Fibroblast of skin of abdomen (primary cell): ENCODE measurements around the gene APOD.
A peak's percentile ranks its signal among the peaks of the same experiment; 100 is the strongest.

Experiments
- DNase-seq: peaks from one replicate; pipeline ENCODE4 v3.0.0-alpha.2; 2013

The APOD gene

DNA sequence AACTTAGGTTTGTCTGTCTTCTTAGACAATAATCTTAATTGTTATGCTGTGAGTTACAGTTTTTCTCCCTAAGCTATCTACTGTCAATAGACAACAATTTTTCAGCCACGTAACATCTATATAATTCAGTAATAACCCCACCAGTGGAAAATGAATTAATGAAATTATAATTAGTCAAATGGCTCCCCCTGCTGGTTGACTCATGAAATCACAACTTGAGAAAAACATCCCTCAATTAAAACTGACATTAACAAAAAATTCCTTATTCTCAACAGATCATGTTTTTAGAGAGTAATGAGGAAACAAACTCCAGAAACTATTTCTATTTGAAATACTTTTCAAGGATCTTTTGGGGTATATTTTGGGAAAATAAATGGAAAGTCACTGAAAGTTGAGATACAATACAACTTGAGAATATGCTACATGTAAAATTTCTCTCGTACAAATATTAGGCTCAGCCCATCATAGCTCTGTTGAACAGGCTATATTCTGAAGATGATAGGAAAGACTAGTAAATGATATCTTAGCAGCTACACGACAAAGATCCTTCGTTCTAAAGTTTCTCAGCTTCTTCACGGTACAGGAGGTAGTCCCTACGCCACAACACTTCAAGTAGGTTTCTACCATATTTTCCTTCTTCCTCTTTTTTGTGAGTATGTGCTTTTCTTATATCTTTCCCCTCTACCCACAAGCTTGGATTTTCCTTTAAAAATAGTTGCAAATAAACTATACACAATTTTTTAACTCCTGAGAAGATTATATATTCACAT lies 61.3 kb downstream of the APOD start:
- peak; percentile 23 for DNase-seq
